GM18520 (cell line): Measurements from ENCODE around the gene HDAC4.

ENCODE experiments used
- ATAC-seq: cut with Tn5 transposase; IDR thresholded peaks from one replicate; pipeline ENCODE4 v1.9.1; 2021; ENCODE audit not compliant: unreplicated experiment

The HDAC4 gene

GRCh38 chr2:239194731-239195317, 206.0 kb downstream of the HDAC4 start:
- no peak for ATAC-seq

DNA sequence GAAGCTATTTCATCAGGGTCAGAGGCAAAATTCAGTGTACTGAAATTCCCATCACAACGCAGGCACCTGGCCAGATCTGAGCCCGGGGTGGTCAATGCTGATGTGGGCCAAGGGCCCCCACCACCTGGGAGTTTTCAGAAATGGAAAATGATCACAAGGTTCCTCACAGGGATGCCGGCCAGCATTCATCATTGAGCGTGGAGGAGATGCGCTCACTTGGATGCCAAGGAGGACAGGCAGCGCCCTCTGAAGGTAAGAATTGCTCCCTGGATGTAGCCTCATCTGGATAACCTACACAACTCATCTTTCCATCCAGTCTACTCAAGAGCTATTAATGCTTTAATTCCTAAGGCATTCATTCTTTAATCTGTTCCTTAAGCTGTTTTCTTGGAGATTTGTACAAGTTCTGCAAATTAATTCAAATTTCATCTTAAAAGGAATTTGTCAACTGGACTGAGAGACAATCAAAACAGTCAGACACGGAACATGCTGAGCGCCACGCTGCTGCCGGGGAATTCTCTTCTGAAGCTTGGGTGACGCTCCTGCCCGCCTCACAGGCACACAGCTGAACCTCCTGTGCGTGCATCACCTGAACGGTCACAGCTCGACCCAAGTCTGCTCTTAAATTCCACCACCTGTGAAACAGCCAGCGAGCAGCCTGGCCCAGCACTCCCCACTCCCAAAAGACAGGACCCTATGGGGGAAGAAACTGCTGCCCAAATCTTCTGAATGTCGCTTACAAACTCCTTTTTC, 206.7 kb downstream of the HDAC4 start:
- ATAC-seq, result no peak

GRCh38 chr2:239193401-239193811, 207.4 kb downstream of the HDAC4 start:
- no peak for ATAC-seq

GRCh38 chr2:239192975-239193374, 207.8 kb downstream of the HDAC4 start:
- ATAC-seq, result no peak

DNA sequence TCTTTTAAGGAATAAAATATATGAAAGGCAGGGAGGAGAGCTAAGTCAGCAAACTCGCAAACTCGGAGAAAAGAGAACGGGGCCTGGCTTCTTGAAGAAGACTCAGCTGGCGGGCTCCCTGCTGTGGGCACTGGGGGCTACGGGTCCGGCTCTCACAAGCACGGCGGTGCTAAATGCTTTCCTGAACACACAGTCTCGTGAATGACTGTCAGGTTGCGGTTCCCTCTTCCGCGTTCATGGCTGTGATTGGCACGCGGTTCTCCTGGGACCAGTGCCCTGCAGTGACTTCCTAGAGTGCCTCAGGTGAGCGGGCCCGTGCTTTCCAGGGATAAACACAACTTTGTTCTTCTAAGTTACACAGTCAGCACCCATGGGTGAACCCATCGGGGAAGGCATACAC, 208.4 kb downstream of the HDAC4 start:
- no peak for ATAC-seq

DNA sequence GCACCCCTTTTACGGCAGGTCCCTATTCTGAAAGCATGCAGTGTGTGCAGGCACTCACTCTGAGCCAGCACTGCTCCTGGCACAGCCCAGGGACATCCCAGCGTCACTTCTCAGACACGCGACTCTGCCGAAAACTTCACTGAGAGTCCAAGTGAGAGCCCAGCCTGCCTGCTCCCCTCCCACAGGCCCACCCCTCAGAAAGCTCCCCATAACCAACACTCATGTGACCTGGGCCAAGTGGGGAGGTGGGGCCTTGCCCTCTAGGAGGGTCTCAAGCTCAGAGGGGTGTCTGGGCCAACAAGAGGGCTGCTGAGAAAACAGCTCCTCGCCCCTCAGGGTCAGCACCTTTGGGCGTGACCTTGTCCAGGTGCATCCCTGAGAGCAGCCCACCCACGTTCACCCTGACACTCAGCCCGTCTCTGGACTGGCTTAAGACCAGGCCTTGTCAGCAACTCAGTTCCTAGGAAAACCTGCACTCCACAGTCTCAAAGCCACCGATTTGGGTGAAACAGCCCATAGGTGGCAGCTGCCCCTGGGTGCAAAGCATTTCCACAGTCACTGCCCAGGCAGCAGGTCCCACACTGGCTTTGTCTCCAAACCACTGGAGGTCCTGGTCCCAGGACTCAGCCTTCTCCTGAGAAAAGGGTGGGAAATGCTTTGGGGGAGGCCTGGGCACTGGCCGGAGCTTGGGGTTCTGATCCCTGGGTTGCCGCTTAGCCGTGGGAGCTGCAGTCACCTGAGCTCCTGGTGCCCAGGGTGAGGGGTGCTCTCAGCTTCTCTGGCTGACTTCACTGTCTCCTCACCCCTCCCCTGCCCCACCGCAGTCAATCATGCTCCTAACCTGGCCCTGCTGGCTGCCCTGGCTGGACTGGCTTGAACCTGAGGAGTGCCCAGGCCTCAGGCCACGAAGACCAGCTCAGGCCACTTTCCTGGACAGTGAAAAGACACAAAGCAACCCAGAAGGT, 209.6 kb downstream of the HDAC4 start:
- no peak for ATAC-seq

DNA sequence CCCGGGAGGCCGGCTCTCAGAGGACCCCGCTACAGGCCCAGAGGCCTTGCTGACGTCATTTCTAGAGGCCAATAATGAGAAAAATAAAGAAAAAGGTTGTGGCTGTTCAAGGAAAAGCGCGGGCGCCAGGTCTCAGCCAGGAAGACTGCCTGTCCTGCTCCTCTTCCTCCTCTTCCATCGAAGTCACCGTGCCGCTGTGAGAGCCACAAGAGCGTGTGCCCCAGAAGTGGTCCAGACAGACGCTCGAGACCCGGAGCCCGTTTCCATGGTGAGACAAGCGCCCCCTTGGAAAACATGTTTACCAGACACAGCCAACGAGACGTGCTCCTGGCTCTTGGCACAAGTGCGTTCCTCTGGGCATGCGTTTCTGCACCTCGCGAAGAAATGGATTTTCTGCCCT, 210.5 kb downstream of the HDAC4 start:
- no peak for ATAC-seq

GRCh38 chr2:239189711-239190131, 211.1 kb downstream of the HDAC4 start:
- ATAC-seq, result no peak

- no peak for ATAC-seq
These were observed 212.3 kb downstream of the HDAC4 start for GRCh38 chr2:239188536-239188935.

- no peak for ATAC-seq
These were observed 213.2 kb downstream of the HDAC4 start for GRCh38 chr2:239187464-239188253.

GRCh38 chr2:239186516-239187357, 214.1 kb downstream of the HDAC4 start:
- ATAC-seq, result no peak

GRCh38 chr2:239184968-239185903, 215.6 kb downstream of the HDAC4 start:
- no peak for ATAC-seq

DNA sequence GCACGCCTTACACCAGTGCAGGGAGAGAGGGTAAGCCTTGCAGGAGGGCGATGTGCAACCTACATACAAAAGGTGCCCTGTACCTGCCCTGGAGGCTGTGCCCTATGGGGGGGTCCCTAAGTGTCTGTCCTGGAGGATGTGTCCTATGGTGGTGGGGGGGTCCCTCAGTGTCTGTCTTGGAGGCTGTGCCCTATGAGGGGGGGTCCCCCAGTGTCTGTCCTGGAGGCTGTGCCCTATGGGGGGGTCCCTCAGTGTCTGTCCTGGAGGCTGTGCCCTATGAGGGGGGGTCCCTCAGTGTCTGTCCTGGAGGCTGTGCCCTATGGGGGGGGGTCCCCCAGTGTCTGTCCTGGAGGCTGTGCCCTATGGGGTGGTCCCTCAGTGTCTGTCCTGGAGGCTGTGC, 216.6 kb downstream of the HDAC4 start:
- ATAC-seq, result no peak

DNA sequence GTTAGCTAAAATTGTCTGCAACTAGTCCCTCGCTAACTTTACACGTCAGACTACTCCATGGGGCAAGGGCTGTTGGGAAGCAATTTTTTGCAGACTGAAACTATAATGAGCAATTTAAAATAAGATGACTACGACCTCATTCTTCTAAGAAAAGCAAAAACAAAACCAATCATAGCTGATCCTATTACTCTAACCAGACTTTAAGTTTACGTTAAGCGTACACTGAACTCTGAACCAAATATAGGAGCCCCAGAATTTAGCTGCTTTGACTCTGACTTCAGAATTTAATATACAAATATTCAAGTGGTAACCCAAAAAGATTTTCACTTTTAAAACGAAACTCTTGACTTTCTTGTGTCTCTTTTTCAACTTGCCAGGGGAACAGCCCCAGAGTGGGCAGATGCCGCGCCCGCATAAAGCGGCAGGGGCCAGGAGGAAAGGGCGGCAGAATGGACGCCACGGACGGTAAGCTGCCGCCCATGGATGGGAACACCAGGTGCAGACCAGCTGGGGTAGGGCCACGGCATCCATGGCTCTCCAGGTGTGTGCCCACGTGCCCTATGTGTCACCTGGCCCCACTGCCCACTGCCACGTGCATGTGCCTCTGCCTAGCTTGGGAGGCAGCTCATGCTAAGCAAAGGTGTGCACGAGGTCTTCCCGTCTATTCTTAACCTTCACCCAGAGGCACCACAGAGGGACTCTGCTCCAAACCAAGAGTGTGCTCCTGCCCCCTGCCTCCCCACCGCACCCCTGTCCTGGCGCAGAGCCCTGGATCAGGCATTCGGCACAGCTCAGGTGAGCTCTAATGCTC, 217.6 kb downstream of the HDAC4 start:
- ATAC-seq, result no peak

- no peak for ATAC-seq
These were observed 218.8 kb downstream of the HDAC4 start for GRCh38 chr2:239181903-239182581.

GRCh38 chr2:239181074-239181902, 219.5 kb downstream of the HDAC4 start:
- ATAC-seq, result no peak
